Astrocyte of the cerebellum (primary cell): ENCODE measurements around the gene LRRC32.

ENCODE experiments used
- DNase-seq: peaks from one replicate; pipeline ENCODE4 v3.0.0-alpha.2; 2011; ENCODE audit warnings: low read depth
- H3K4me3 ChIP-seq: 2 replicates; pipeline ENCODE4 v1.5.1; 2011; ENCODE audit warnings: mild to moderate bottlenecking, low read depth, low read length, moderate library complexity
- in situ Hi-C: cut with HindIII; loops from 2 replicates; pipeline ENCODE4 v1.10.0; 2017; ENCODE audit warnings: low sequenced_read_pairs
- TF ChIP-seq, protein P1 (sequence below): IDR thresholded peaks from 2 replicates; pipeline ENCODE4 v1.5.1; 2012; ENCODE audit warnings: low read length, low read depth, moderate library complexity, mild to moderate bottlenecking; ENCODE audit errors: missing control alignments

The LRRC32 gene

DNA sequence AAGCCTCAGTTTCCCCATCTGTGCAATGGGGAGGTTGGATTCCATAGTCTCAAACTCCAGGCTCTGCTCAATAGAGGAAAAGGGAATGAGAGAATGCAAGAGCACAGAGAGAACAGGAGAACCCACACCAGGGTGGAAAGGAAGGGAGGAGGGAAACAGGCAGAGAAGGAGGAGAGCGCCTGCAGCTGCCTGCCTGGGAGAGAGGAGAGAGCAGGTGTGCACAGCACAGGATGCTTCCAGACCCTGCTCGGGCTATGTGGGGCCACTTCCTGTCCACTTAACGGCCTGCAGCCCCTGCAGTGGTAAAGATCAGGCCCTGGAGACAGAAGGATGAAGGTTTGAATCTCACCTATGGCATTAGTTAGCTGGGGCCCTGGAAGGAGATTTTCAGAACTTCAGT, 12.3 kb downstream of the LRRC32 start:
- DNase-seq = no peak
- in situ Hi-C loops = no loop called here
- no peak overlapping the region for H3K4me3 ChIP-seq
- TF ChIP-seq, protein P1, sequence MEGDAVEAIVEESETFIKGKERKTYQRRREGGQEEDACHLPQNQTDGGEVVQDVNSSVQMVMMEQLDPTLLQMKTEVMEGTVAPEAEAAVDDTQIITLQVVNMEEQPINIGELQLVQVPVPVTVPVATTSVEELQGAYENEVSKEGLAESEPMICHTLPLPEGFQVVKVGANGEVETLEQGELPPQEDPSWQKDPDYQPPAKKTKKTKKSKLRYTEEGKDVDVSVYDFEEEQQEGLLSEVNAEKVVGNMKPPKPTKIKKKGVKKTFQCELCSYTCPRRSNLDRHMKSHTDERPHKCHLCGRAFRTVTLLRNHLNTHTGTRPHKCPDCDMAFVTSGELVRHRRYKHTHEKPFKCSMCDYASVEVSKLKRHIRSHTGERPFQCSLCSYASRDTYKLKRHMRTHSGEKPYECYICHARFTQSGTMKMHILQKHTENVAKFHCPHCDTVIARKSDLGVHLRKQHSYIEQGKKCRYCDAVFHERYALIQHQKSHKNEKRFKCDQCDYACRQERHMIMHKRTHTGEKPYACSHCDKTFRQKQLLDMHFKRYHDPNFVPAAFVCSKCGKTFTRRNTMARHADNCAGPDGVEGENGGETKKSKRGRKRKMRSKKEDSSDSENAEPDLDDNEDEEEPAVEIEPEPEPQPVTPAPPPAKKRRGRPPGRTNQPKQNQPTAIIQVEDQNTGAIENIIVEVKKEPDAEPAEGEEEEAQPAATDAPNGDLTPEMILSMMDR = no peak

DNA sequence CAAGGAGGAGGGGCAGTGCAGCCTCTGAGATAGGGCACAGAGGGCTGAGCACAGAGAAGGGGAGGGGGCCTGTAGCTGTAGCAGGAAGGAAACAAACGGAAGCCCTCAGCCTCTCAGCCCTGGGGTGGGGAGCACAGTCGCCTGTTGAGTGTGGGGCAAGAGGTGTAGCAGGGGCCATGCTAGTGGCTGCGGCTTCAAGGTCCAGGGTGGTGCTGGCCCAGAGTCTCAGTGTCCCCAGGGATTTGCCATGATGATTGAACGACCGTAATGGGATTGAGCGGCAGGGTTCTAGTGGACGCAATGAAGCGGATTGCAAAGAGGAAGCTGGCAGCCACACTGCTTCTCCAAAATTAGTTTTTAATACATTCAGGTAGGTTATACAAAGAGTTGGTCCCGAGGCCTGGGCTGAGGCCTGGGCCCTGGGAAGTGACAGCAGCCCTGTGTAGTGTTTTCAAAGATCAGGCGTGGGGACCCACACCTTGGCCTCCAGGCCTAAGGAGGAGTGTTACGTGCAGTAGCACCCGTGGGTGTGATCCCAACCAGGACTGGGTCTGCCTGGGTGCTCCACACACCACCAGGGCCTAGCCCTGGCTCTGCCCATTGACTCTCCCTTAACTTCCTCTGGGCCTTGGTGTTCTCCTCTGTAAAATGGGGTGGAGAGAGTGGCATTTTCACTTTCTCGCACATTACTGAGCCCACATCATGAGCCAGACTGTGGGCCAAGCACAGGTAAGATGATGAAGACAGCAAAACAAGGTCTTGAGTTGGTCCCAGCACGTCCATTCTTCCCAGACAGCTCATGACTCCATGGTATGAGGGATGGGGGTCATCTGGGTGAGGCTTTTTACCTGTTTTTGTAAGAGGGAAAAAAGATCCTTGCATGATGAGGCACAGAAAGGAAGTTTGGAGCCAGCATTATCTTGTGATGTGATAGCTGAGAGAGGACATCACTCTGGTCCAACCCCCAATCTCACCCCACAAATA, 13.1 kb downstream of the LRRC32 start:
- in situ Hi-C loops = no loop called here
- DNase-seq = no peak
- TF ChIP-seq, protein P1 = no peak
- H3K4me3 ChIP-seq = no peak overlapping the region

DNA sequence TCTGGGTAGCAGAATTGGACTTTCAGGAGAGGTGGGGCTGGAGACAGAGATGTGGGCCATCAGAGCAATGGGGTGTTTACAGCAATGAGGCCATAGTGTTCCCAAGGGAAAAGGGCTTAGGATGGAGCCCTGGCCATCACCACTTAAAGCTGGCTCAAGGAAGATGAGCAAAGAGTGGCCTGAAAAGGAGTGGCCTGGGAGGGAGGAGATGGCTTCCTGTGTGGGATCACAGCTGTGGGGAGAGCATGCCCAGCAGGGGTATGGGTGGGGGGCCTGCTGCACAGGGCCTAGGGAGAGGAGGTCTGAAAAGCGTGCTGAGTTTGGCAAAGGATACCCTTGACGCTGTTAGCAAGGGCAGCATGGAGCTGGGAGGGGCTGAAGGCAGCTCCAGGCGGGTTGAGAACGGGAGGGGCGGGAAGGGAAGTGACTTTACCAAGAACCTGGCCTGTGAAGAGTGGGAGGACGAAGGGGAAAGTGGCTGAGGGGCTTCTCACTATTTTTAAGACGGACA, 13.9 kb downstream of the LRRC32 start:
- in situ Hi-C loops = no loop called here
- TF ChIP-seq, protein P1 = no peak
- no peak overlapping the region for H3K4me3 ChIP-seq
- no peak for DNase-seq

DNA sequence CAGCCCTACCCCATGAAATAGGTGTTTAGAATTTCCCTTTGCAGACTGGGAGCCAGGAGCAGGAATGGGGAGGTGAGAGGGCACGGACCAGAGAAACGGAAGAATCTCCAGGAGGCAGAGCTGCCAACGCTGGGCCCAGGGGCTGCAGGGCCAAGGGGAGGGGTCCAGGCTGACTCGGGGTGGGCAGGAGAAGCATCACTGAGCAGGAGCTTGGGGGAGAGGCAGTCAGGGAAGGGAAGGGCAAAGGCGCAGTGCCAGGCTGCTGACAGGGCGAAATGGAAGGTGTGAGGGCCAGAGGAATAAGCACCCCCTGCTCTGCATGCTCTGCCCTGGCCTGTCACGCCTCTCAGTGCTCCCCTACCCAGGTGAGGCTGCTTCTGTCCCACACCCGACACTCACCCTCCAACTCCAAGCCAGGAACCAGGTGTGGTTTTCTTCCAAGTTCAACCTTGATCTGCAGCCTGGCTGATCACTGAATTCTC, 14.5 kb downstream of the LRRC32 start:
- TF ChIP-seq, protein P1 = no peak
- in situ Hi-C loops = no loop called here
- DNase-seq = no peak
- no peak overlapping the region for H3K4me3 ChIP-seq

DNA sequence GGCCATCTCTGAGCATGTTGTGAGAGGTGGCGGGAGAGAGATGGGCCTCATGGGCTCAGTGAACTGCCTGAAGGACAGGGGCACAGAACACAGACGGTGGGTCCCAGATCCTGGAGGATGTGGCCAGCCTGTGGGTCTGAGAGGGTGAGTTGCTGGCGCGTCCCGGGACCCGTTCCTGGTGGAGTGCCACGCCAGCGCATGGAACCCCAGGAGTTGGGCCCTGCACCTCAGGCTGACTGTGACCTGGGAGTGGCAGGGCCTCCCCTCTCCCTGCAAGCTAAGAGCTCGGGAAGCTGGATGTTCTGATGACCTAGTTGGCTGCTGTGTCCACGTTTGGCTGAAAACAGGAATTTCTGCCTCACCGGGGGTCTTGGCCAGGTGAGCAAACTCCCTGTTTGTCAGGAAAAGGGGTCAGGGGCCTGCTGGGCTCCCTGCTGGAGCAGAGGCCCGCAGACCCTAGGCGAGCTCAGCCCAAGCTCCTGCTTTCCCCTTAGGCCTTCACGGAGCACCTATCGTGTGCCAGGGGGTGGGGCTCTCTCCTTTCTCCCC, 15.0 kb downstream of the LRRC32 start:
- no peak for DNase-seq
- in situ Hi-C loops = no loop called here
- H3K4me3 ChIP-seq = no peak overlapping the region
- TF ChIP-seq, protein P1 = no peak

DNA sequence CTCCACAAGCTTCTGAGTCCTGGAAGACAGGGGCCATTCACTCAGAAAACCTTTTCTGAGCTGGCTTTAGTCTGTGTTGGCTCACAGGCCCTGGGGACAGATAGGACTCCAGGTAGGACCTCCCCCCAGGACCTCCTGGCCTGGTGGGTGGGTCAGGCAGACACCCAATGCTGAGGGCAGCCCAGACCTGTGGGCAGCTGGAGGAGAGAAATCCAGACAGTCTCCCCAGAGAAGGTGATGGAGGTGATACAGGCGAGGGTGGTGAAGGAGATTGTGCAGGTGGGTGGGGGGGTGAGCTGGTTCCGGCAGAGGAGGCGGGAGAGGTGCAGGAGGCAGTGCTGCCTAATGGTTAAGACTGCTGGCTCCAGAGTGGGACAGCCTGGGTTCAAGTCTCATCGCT, 15.6 kb downstream of the LRRC32 start:
- TF ChIP-seq, protein P1 = no peak
- no peak overlapping the region for H3K4me3 ChIP-seq
- in situ Hi-C loops = no loop called here
- no peak for DNase-seq
